SJCRH30 (cell line): ENCODE measurements around the gene AP2B1. TPM values are rescaled to one million over a fixed set of nuclear protein-coding genes. Genes with fewer than 3 reads are reported as not detected.
A peak's percentile ranks its signal among the peaks of the same experiment; 100 is the strongest.
"Not testable (repeated sequence)": the region's sequence is repeated elsewhere in the genome, so short reads cannot be mapped to it uniquely, and the experiment has no call there.

Source experiments
- DNase-seq, 2 experiments: peaks; one replicate each; pipeline ENCODE4 v3.0.0-alpha.2; 2015 to 2020
- H3K27ac ChIP-seq: fragments of 250-450 bp; sonication (Bioruptor Pico); 2 replicates; pipeline ENCODE4 v1.5.1; 2020; ENCODE audit warnings: mild to moderate bottlenecking, moderate library complexity
- H3K27me3 ChIP-seq: fragments of 250-450 bp; sonication (Bioruptor Pico); 2 replicates; pipeline ENCODE4 v1.5.1; 2020; ENCODE audit warnings: mild to moderate bottlenecking, moderate library complexity
- H3K36me3 ChIP-seq: fragments of 250-450 bp; sonication (Bioruptor Pico); 2 replicates; pipeline ENCODE4 v1.5.1; 2020; ENCODE audit warnings: mild to moderate bottlenecking, moderate library complexity
- H3K4me1 ChIP-seq: fragments of 250-450 bp; sonication (Bioruptor Pico); 2 replicates; pipeline ENCODE4 v1.5.1; 2020; ENCODE audit warnings: mild to moderate bottlenecking, moderate library complexity
- H3K4me3 ChIP-seq: fragments of 250-450 bp; sonication (Bioruptor Pico); 2 replicates; pipeline ENCODE4 v1.5.1; 2020; ENCODE audit warnings: mild to moderate bottlenecking, moderate library complexity
- H3K9me3 ChIP-seq: fragments of 250-450 bp; sonication (Bioruptor Pico); replicated peaks from 2 replicates; pipeline ENCODE4 v1.5.1; 2020; ENCODE audit warnings: mild to moderate bottlenecking, moderate library complexity
- total RNA-seq: library from RNA; depleted of rRNA; stranded (reverse); fragments of >200 nt; shearing (Covaris generic); gene quantifications from 2 replicates; pipeline ENCODE4 v1.2.3, GENCODE V29; 2014

AP2B1 gene
- total RNA-seq, 1 experiment from 2014 or later = 123 TPM

DNA sequence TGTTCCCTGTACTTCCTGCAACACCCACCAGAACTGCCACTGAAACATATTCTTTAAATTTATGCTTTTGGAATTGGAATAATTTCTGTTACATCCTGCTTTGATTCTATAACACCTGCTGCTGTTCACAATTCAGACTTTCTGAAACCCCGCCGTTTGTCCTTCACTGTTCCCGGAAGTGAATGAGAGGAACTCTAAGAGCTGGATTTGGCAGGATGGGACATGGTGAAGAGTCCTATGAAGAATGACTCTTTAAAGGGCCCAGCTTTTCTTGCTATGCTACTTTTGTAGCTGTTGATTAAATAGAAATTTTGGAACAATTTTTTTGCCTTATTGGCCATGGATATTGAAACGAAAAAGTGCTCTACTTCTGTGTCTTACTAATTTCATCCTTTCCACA is 8.9 kb downstream of the AP2B1 start:
- Histone ChIP-seq H3K4me3 (no peak overlapping the region), H3K4me1 (no peaks in the 10 kb centered on the region), H3K27ac (no peak overlapping the region), H3K36me3 (peaks cover 48% of the 10 kb centered on the region), H3K9me3 (no peaks in the 10 kb centered on the region), H3K27me3 (no peaks in the 10 kb centered on the region)
- no peak for DNase-seq

DNA sequence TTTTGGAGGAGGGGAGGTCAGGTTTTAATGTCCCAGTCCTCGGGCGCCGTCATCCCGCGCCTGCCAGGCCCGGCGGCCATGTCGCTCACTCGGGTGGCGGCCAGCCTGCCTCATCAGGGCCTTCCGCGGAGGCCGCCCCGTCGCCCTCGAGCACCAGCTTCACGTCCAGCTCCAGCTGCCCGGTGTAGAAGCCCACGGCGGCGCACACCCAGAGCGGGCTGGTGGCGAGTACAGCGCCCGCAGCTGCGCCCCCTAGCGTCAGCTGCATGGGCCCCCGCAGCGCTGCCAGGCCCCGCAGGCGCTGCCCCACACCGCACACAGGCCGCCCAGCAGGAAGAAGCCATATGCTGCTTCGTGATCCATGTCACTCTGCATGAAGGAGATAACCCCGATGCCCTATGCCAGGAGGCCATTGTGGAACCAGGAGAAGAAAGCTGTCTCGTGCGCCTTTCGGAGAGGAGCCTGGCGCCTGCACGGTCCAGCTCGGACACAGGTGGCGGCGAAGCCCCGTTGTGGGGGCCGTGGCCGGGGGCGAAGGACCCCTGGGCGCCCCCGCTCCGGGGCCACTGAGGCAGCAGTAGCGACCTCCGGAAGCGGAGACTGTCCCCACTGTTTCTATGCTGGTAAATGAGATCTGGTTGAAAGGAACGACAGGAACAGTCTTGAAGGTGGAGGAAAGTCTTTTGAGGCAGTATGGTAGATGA is 9.6 kb downstream of the AP2B1 start:
- DNase-seq = no peak
- no peaks in the 10 kb centered on the region for H3K9me3 ChIP-seq
- H3K36me3 ChIP-seq = peaks cover 48% of the 10 kb centered on the region

DNA sequence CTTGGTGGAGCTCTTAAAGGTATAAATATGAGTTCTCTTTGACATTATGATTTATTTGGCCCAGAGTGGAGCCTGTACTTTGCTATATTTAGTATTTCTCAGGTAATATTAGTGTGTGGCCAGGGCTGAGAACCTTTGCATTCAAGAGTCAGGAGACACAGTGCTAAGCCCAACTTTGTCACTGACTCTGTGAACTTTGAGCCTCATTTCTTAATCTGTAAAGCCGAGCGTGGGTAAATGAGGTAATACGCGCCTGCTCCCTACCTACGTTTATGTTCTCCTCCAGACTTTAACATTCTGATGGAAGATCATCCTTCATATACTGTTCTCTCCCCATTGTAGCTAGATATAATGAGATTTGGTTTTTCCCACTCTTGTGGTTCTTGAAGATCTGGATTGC is 10.5 kb downstream of the AP2B1 start:
- DNase-seq = no peak
- H3K27me3 ChIP-seq = no peaks in the 10 kb centered on the region
- no peaks in the 10 kb centered on the region for H3K4me1 ChIP-seq
- peaks cover 53% of the 10 kb centered on the region for H3K36me3 ChIP-seq
- no peaks in the 10 kb centered on the region for H3K9me3 ChIP-seq
- H3K4me3 ChIP-seq = no peak overlapping the region
- H3K27ac ChIP-seq = no peak overlapping the region

More for the DNA sequence above, 9.6 kb downstream of the AP2B1 start:
- H3K27ac ChIP-seq = no peak overlapping the region
- H3K27me3 ChIP-seq = no peaks in the 10 kb centered on the region
- H3K4me1 ChIP-seq = no peaks in the 10 kb centered on the region
- no peak overlapping the region for H3K4me3 ChIP-seq

DNA sequence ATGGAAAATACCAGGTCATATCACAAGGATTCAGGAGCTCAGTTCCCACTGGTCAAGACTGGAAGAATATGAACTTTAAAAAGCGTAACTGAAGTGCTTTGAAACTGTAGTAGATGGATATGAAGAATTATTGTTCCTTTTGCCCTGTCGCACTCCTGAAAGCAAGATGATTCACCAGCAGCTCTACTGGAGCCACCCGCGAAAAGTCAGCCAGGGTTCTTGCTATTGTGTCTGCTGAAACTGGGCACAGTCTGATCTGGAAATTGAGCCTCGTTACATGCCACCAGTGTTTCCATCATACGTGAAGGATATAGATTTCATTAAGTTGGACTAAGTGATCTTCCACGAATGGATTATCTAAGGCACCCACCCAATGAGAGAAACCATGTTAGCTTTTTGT is 16.6 kb downstream of the AP2B1 start:
- Histone ChIP-seq H3K36me3 (peaks cover 44% of the 10 kb centered on the region), H3K4me3 (no peak overlapping the region), H3K27me3 (no peaks in the 10 kb centered on the region), H3K27ac (no peak overlapping the region), H3K9me3 (no peaks in the 10 kb centered on the region), H3K4me1 (no peaks in the 10 kb centered on the region)
- DNase-seq = no peak

DNA sequence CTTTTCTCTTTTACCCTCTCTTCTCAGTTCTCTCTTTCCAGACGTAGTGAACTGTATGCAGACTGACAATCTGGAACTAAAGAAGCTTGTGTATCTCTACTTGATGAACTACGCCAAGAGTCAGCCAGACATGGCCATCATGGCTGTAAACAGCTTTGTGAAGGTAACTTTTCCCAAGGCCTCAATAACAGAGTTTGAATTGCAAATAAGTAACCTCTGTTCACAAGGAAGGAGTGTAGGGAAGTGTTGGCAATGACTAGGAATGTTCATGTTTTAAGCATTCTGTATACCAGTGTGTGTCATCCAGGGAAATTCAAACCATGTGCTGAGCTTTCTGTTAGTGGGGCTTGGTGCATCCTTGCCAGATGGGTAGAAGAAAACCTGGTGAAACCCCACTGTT is 18.6 kb downstream of the AP2B1 start:
- no peak overlapping the region for H3K27ac ChIP-seq
- no peaks in the 10 kb centered on the region for H3K9me3 ChIP-seq
- no peak overlapping the region for H3K4me3 ChIP-seq
- H3K27me3 ChIP-seq = no peaks in the 10 kb centered on the region
- H3K36me3 ChIP-seq = peaks cover 47% of the 10 kb centered on the region
- no peak for DNase-seq
- no peaks in the 10 kb centered on the region for H3K4me1 ChIP-seq

DNA sequence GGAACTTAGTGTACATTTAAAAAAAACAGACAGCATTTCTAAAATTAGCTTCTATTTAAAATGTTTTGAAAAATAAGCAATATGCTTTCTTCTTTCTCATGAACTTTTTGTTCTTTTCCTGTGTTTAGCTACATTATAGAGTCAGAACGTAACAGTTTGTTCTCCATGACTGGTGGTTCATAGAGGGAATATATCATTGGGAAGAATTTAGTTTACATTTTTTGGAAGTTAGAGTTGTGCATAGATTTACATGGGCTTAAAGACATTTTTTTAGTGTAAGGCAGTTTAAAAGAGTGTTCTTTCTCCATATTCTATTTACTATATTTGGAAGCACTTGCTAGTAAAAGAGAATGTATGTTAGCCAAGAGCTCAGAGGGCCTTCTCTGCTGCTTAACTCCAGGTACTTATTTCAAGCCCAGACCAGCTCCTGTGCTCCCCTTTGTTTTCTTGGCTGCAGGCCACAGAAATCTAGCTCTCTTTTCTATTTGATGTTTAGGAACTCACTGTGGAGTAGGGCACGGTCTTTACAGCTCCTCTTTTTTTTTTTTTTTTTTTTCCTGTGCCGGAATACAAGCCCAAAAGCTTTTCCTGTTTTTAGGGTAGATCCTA is 20.2 kb downstream of the AP2B1 start:
- no peak overlapping the region for H3K4me3 ChIP-seq
- no peak overlapping the region for H3K27ac ChIP-seq
- no peaks in the 10 kb centered on the region for H3K9me3 ChIP-seq
- no peaks in the 10 kb centered on the region for H3K4me1 ChIP-seq
- peaks cover 39% of the 10 kb centered on the region for H3K36me3 ChIP-seq
- H3K27me3 ChIP-seq = no peaks in the 10 kb centered on the region
- DNase-seq = no peak

DNA sequence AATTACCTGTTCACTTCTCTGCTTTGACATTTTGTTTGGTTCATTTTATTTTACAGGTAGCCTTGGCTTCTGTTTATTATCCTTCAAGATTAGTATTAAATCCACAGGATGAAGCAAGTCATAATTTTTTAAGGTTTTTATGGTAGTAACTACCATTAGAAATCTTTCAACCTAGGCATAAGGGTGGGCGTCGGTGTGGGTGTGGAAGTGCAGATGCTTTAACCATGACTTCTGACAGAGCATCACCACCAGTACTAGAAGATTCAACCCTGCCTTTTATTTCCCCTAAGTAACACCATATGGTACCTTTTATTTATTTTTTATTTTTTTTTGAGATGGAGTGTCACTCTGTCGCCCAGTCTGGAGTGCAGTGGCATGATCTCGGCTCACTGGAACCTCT is 22.7 kb downstream of the AP2B1 start:
- no peak for DNase-seq
- Histone ChIP-seq H3K4me3 (no peak overlapping the region), H3K36me3 (peaks cover 38% of the 10 kb centered on the region), H3K27me3 (no peaks in the 10 kb centered on the region), H3K4me1 (no peaks in the 10 kb centered on the region), H3K27ac (no peak overlapping the region), H3K9me3 (no peaks in the 10 kb centered on the region)

DNA sequence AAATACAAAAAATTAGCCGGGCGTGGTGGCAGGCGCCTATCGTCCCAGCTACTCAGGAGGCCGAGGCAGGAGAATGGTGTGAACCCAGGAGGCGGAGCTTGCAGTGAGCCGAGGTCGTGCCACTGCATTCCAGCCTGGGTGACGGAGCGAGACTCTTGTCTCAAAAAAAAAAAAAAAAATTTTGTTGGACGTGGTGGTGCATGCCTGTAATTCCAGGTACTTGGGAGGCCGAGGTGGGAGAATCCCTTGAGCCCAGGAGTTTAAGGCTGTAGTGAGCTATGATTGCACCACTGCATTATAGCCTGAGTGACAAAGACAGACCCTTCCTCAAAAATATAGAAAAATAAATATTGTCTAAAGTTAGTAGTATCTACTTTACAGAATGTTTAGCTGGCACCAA is 23.6 kb downstream of the AP2B1 start:
- H3K27me3 ChIP-seq, H3K4me3 ChIP-seq, H3K4me1 ChIP-seq, DNase-seq, H3K27ac ChIP-seq, H3K9me3 ChIP-seq: not testable (repeated sequence)
- peaks cover 41% of the 10 kb centered on the region for H3K36me3 ChIP-seq

DNA sequence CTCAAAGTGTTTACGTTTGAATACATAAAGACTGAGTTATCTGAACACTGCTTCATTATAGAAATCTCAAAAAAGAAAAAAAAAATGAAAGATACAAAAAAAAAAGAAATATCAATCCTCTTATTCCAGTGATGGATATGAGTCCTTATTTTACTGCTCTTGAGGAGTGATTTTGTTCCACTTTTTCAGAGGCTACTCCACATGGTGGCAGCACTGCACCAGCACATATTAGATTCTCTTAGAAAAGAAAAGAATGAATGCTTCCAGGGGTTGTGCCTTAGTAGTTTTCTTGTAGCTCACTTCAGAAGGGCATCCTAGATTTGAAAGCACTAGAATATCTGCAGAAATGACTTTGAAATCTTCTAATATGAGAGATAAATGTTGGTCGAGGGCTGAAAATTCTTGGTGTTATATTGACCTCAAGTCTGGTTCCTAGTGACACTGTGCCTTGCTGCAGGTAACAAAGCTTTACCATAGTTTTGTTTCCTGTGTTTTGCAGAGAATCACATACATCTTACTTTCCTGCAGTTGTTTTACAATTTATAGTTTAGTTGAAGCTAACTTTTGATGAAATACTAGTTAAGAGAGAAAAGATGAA is 25.9 kb downstream of the AP2B1 start:
- no peak overlapping the region for H3K4me3 ChIP-seq
- no peaks in the 10 kb centered on the region for H3K27me3 ChIP-seq
- peaks cover 30% of the 10 kb centered on the region for H3K36me3 ChIP-seq
- no peaks in the 10 kb centered on the region for H3K4me1 ChIP-seq
- peak; percentile 33 to 68 for DNase-seq
- H3K9me3 ChIP-seq = no peaks in the 10 kb centered on the region
- no peak overlapping the region for H3K27ac ChIP-seq

DNA sequence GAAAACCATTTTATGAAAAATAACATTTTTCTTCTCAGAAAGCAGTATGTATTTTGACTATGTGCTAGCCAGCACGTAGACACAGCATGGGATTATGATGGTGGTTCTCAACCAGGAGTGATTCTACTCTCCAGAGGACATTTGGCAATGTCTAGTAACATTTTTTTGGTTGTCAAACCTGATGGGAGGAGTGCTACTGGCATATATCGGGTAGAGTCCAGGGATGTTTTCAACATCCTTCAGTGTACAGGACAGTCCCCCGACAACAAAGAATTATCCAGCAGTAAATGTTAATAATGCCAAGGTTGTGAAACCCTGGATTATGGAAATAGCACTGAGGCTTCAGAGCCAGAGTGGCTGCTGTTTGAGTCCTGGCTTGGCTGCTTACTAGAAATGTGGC is 27.7 kb downstream of the AP2B1 start:
- Histone ChIP-seq H3K4me3 (no peak overlapping the region), H3K27ac (no peak overlapping the region), H3K9me3 (no peaks in the 10 kb centered on the region), H3K27me3 (no peaks in the 10 kb centered on the region), H3K4me1 (no peaks in the 10 kb centered on the region), H3K36me3 (peaks cover 21% of the 10 kb centered on the region)
- DNase-seq = no peak

DNA sequence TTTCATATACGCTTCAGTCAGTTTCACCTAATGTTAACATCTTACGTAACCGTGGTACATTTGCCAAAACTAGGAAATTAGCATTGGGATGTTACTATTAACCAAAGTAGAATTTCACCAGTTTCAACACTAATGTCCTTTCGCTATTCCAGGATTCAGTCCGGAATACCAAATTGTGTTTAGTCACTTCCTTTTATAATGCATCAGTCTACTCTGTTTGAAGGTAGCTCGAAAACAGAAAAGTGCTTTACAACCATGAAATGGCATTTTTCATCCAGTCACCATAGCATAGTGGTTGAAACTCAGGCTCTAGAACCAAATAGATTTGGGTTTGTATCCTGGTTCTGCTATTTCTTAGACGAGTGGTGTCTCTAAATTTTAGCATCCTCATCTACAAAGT is 29.4 kb downstream of the AP2B1 start:
- Histone ChIP-seq H3K27me3 (no peaks in the 10 kb centered on the region), H3K4me1 (no peaks in the 10 kb centered on the region), H3K4me3 (no peak overlapping the region), H3K9me3 (no peaks in the 10 kb centered on the region), H3K27ac (no peak overlapping the region), H3K36me3 (peaks cover 22% of the 10 kb centered on the region)
- no peak for DNase-seq

DNA sequence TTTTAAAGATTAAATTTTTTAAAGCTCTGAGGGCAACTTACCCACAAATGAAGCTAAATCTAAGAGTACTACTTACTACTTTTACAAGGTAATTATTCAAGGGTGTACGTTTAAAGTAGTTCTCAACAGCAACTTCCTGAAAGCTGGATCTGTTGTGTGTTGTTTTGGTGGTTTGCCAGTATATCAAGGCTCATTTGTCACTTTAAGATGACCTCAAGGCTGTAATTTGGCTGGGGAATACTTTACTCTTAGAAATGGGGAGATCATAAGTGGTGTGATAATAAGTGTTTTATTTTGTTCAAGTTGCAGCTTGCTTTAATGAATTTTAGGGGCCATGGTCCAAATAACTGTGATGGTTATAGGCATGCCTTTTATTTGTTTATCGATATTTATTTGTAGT is 30.4 kb downstream of the AP2B1 start:
- Histone ChIP-seq H3K36me3 (peaks cover 22% of the 10 kb centered on the region), H3K27ac (no peak overlapping the region)

DNA sequence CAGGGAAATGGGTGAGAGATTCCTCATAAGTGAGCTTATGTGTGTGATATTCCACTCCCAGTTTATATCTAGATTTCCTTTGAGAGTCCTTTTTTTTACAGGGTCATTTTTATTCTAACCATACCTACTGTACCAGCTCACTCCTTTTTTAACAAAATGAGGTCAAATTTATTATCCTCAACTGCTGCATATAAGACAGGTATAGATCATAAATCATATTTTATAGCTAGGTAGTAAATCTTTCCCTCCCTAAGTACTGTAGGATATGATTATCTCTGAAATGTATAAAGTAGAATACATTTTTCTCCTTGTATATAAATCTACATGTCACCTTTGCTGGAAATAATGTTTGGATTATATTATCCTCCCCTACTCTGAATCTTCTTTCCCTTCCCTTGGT is 31.5 kb downstream of the AP2B1 start:
- Histone ChIP-seq H3K27me3 (no peaks in the 10 kb centered on the region), H3K27ac (no peak overlapping the region), H3K36me3 (peaks cover 22% of the 10 kb centered on the region)

More for the DNA sequence above, 30.4 kb downstream of the AP2B1 start:
- H3K9me3 ChIP-seq = no peaks in the 10 kb centered on the region
- H3K4me1 ChIP-seq = no peaks in the 10 kb centered on the region
- no peak for DNase-seq
- H3K27me3 ChIP-seq = no peaks in the 10 kb centered on the region
- H3K4me3 ChIP-seq = no peak overlapping the region

DNA sequence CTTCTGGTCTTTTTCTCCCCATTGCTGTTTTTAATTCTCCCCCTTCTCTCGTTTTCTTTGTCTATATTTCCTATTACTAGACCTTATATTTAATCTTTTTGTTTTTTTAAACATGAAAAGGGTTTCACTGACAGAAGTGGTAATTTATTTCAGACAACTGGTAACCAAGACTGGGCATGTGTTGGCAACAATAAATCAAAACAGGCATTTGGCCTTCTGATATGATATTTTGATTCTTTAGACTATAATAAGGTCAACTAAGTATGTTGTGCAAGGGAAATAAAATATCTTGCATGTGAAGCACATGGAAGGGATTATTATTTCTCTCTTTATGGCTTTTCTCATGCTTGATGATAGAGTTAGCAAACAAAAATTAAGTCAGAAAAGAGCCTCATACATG is 34.6 kb downstream of the AP2B1 start:
- Histone ChIP-seq H3K4me1 (no peaks in the 10 kb centered on the region), H3K36me3 (peaks cover 28% of the 10 kb centered on the region), H3K27me3 (no peaks in the 10 kb centered on the region), H3K4me3 (no peak overlapping the region), H3K27ac (no peak overlapping the region), H3K9me3 (no peaks in the 10 kb centered on the region)
- DNase-seq = no peak

More for the DNA sequence above, 31.5 kb downstream of the AP2B1 start:
- Histone ChIP-seq H3K9me3 (no peaks in the 10 kb centered on the region), H3K4me1 (no peaks in the 10 kb centered on the region), H3K4me3 (no peak overlapping the region)
- DNase-seq = no peak

DNA sequence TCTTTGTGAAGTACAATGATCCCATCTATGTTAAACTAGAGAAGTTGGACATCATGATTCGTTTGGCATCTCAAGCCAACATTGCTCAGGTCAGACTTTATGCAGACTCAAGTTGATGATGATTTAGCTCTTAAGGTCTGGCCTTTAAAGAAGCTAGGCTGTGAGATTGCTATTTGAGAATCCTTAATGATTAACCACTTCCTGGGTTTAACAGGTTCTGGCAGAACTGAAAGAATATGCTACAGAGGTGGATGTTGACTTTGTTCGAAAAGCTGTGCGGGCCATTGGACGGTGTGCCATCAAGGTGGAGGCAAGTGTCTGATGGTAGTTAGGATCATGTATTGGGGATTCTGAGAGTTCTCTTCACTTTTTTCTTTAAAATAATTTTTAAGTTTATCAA is 40.3 kb downstream of the AP2B1 start:
- Histone ChIP-seq H3K4me1 (no peaks in the 10 kb centered on the region), H3K36me3 (peaks cover 53% of the 10 kb centered on the region), H3K27me3 (no peaks in the 10 kb centered on the region), H3K9me3 (no peaks in the 10 kb centered on the region), H3K4me3 (no peak overlapping the region), H3K27ac (no peak overlapping the region)
- DNase-seq = no peak
